GM23338 (cell line): ENCODE measurements around the gene OTUB2.

Experiments
- CREB1 ChIP-seq: fragments of 250-450 bp; sonication (Bioruptor Pico); IDR thresholded peaks from 2 replicates; pipeline ENCODE4 v1.5.0; 2020; ENCODE audit warnings: low read depth, mild to moderate bottlenecking, moderate library complexity
- CTCF ChIP-seq, 2 experiments: fragments of 200-600 bp in 1 of 2; sonication (generic) in 1 of 2; conservative IDR thresholded peaks; 2 replicates each; pipeline versions ENCODE4 v1.5.1 to v1.6.1; 2016 to 2017; ENCODE audit warnings: antibody characterized with exemption in 2 of 2, low read depth in 2 of 2, mild to moderate bottlenecking in 2 of 2, moderate library complexity in 1 of 2
- EZH2 ChIP-seq: fragments of 200-600 bp; sonication (generic); IDR thresholded peaks from one replicate; pipeline ENCODE4 v1.8.0; 2017; ENCODE audit warnings: antibody characterized with exemption, mild to moderate bottlenecking, low read depth; ENCODE audit not compliant: unreplicated experiment
- EZH2phosphoT487 ChIP-seq: fragments of 200-600 bp; sonication (generic); IDR thresholded peaks from one replicate; pipeline ENCODE4 v1.8.1; 2018; ENCODE audit warnings: antibody characterized with exemption; ENCODE audit not compliant: unreplicated experiment
- REST ChIP-seq: IDR thresholded peaks from one replicate; pipeline ENCODE4 v1.6.1; 2018; ENCODE audit warnings: antibody characterized with exemption; ENCODE audit not compliant: unreplicated experiment
- ZNF331 ChIP-seq: fragments of 250-450 bp; sonication (Bioruptor Pico); IDR thresholded peaks from 2 replicates; pipeline ENCODE4 v1.5.0; 2020; ENCODE audit warnings: low read depth, mild to moderate bottlenecking, moderate library complexity

GRCh38 chr14:94049625-94050023 lies 23.5 kb downstream of the OTUB2 start:
- TF ChIP-seq CREB1 (CRISPR knock-in tag): no peak
- TF ChIP-seq REST: no peak
- TF ChIP-seq EZH2: no peak
- TF ChIP-seq CTCF (conservative IDR thresholded peaks at IDR 0.05; ENCODE audit: low read depth in 2 of 2): no peak
- TF ChIP-seq ZNF331: no peak
- TF ChIP-seq EZH2phosphoT487: no peak
